H1 (cell line): ENCODE measurements around the gene HSD11B1. TPM values are rescaled to one million over a fixed set of nuclear protein-coding genes. Genes with fewer than 3 reads are reported as not detected.

ENCODE experiments used
- CTCF ChIA-PET: fragments of 300-600 bp; sonication (Branson Sonifier 250); formaldehyde crosslinking; loops from one replicate; lab custom pipeline; 2021; ENCODE audit not compliant: partially characterized antibody; lab: Charles Lee
- POLR2A ChIA-PET: fragments of 300-600 bp; sonication (Branson Sonifier 250); formaldehyde crosslinking; loops from one replicate; lab custom pipeline; 2021; ENCODE audit warnings: inconsistent platforms; ENCODE audit not compliant: partially characterized antibody; lab: Charles Lee
- DNase-seq, 2 experiments: peaks; one replicate each; pipeline versions ENCODE4 v3.0.0 to v3.0.0-alpha.2; 2010 to 2022; ENCODE audit warnings: low spot score in 2 of 2, low read depth in 1 of 2, mixed read lengths in 1 of 2
- FAIRE-seq: peaks from 2 replicates; lab custom pipeline; 2011; peaks lifted over from hg19 to GRCh38; lab: Jason Lieb, UNC
- H2AFZ ChIP-seq: 2 replicates; pipeline ENCODE4 v1.8.1; 2012; ENCODE audit warnings: low read length, inconsistent platforms
- H2AK5ac ChIP-seq: 2 replicates; pipeline ENCODE4 v1.6.1; 2013; ENCODE audit warnings: low read depth, low read length
- H2BK120ac ChIP-seq: replicated peaks from 2 replicates; pipeline ENCODE3; 2013; ENCODE audit warnings: low read depth, low read length, inconsistent platforms
- H2BK12ac ChIP-seq: 2 replicates; pipeline ENCODE4 v1.6.1; 2013; ENCODE audit warnings: low read depth, low read length
- H2BK15ac ChIP-seq: 2 replicates; pipeline ENCODE4 v1.6.1; 2013; ENCODE audit warnings: low read length
- H2BK20ac ChIP-seq: 2 replicates; pipeline ENCODE4 v1.6.1; 2013; ENCODE audit warnings: low read length
- H2BK5ac ChIP-seq: 2 replicates; pipeline ENCODE4 v1.6.1; 2013; ENCODE audit warnings: low read depth, low read length
- H3K14ac ChIP-seq: 2 replicates; pipeline ENCODE4 v1.6.1; 2013; ENCODE audit warnings: inconsistent platforms; ENCODE audit not compliant: insufficient read length
- H3K18ac ChIP-seq: 2 replicates; pipeline ENCODE4 v1.6.1; 2013; ENCODE audit warnings: low read length; ENCODE audit errors: extremely low read depth
- H3K23ac ChIP-seq: 2 replicates; pipeline ENCODE4 v1.6.1; 2013; ENCODE audit warnings: inconsistent platforms; ENCODE audit not compliant: insufficient read length
- H3K23me2 ChIP-seq: 2 replicates; pipeline ENCODE4 v1.6.1; 2013; ENCODE audit warnings: low read depth, low read length
- H3K27ac ChIP-seq: 2 replicates; pipeline ENCODE4 v1.6.1; 2011; ENCODE audit warnings: low read depth, low read length, inconsistent platforms
- H3K27me3 ChIP-seq, 4 experiments: replicated peaks in 1 of 4; 1 replicate in 1 of 4; 2 replicates in 3 of 4; pipeline versions ENCODE4 v1.6.1 to v1.8.1; 2011 to 2013; ENCODE audit warnings: low read length in 3 of 4, mild to moderate bottlenecking in 3 of 4, inconsistent platforms in 2 of 4, mixed read lengths in 2 of 4, moderate library complexity in 1 of 4; ENCODE audit not compliant: control insufficient read depth in 3 of 4, insufficient read depth in 3 of 4; ENCODE audit errors: extremely low read depth in 1 of 4
- H3K36me3 ChIP-seq, 4 experiments: 2 replicates each; pipeline versions ENCODE4 v1.6.1 to v1.8.1; 2011 to 2013; ENCODE audit warnings: mild to moderate bottlenecking in 4 of 4, low read length in 3 of 4, moderate library complexity in 2 of 4, control low read depth in 1 of 4, inconsistent platforms in 1 of 4; ENCODE audit not compliant: insufficient read depth in 4 of 4, control insufficient read depth in 2 of 4
- H3K4ac ChIP-seq: replicated peaks from 2 replicates; pipeline ENCODE3; 2013; ENCODE audit warnings: low read length, low read depth, mixed read lengths, inconsistent platforms; ENCODE audit not compliant: insufficient read length
- H3K4me1 ChIP-seq, 4 experiments: replicated peaks in 1 of 4; 1 replicate in 1 of 4; 2 replicates in 3 of 4; pipeline versions ENCODE4 v1.6.1 to v1.8.1; 2011 to 2013; ENCODE audit warnings: low read length in 3 of 4, inconsistent platforms in 2 of 4, mixed read lengths in 1 of 4; ENCODE audit not compliant: insufficient read depth in 4 of 4, control insufficient read depth in 3 of 4
- H3K4me2 ChIP-seq, 2 experiments: 2 replicates each; pipeline versions ENCODE4 v1.6.1 to v1.8.1; 2011 to 2013; ENCODE audit warnings: low read depth in 2 of 2, low read length in 2 of 2, control low read depth in 1 of 2, inconsistent platforms in 1 of 2, mild to moderate bottlenecking in 1 of 2; ENCODE audit not compliant: insufficient read depth in 1 of 2
- H3K4me3 ChIP-seq, 4 experiments: fragments of 200-600, 300-600 bp in 1 of 4; sonication (generic), shearing (Covaris generic), sonication (Bioruptor Twin) in 1 of 4; 2 replicates each; pipeline versions ENCODE4 v1.5.1 to v1.8.1; 2011 to 2016; ENCODE audit warnings: low read length in 4 of 4, low read depth in 3 of 4, control low read depth in 2 of 4, inconsistent platforms in 2 of 4, mild to moderate bottlenecking in 2 of 4, mixed read lengths in 1 of 4, moderate library complexity in 1 of 4; ENCODE audit not compliant: insufficient read depth in 2 of 4; ENCODE audit errors: extremely low read depth in 1 of 4
- H3K56ac ChIP-seq: replicated peaks from 2 replicates; pipeline ENCODE3; 2013; ENCODE audit warnings: low read depth, mild to moderate bottlenecking, mixed read lengths, low read length, inconsistent platforms; ENCODE audit not compliant: insufficient read length
- H3K79me1 ChIP-seq: 2 replicates; pipeline ENCODE4 v1.6.1; 2013; ENCODE audit warnings: low read depth, low read length, control low read depth
- H3K79me2 ChIP-seq, 2 experiments: 2 replicates each; pipeline versions ENCODE4 v1.6.1 to v1.8.1; 2012 to 2013; ENCODE audit warnings: low read length in 2 of 2, mild to moderate bottlenecking in 2 of 2, inconsistent platforms in 1 of 2; ENCODE audit not compliant: insufficient read depth in 2 of 2, control insufficient read depth in 1 of 2
- H3K9ac ChIP-seq, 4 experiments: replicated peaks in 1 of 4; 1 replicate in 1 of 4; 2 replicates in 3 of 4; pipeline versions ENCODE4 v1.6.1 to v1.8.1; 2011 to 2013; ENCODE audit warnings: low read depth in 3 of 4, low read length in 3 of 4, control low read depth in 2 of 4, mild to moderate bottlenecking in 2 of 4, moderate library complexity in 2 of 4, inconsistent platforms in 1 of 4; ENCODE audit errors: extremely low read depth in 1 of 4
- H3K9me3 ChIP-seq, 2 experiments: 2 replicates each; pipeline versions ENCODE4 v1.6.1 to v1.8.1; 2012 to 2013; ENCODE audit warnings: mild to moderate bottlenecking in 2 of 2, moderate library complexity in 2 of 2, control low read depth in 1 of 2, inconsistent platforms in 1 of 2, low read depth in 1 of 2, low read length in 1 of 2, mixed read lengths in 1 of 2; ENCODE audit not compliant: insufficient read depth in 2 of 2
- H4K20me1 ChIP-seq, 2 experiments: replicated peaks in 1 of 2; 2 replicates each; pipeline versions ENCODE3 to v1.8.1; 2011 to 2013; ENCODE audit warnings: inconsistent platforms in 2 of 2, low read length in 2 of 2, mild to moderate bottlenecking in 1 of 2; ENCODE audit not compliant: insufficient read depth in 2 of 2, control insufficient read depth in 1 of 2
- H4K5ac ChIP-seq: 2 replicates; pipeline ENCODE4 v1.6.1; 2013; ENCODE audit warnings: low read length, low read depth, mixed read lengths, inconsistent platforms; ENCODE audit not compliant: insufficient read length
- H4K8ac ChIP-seq: 2 replicates; pipeline ENCODE4 v1.8.0; 2013; ENCODE audit warnings: mild to moderate bottlenecking, moderate library complexity, low read length, inconsistent platforms; ENCODE audit not compliant: insufficient read depth; ENCODE audit errors: extremely low read depth
- H4K91ac ChIP-seq: replicated peaks from 2 replicates; pipeline ENCODE3; 2013; ENCODE audit warnings: low read length, mixed read lengths, inconsistent platforms; ENCODE audit not compliant: insufficient read length
- ATF3 ChIP-seq: IDR thresholded peaks from 2 replicates; pipeline ENCODE4 v1.6.1; 2011; ENCODE audit warnings: low read depth, mild to moderate bottlenecking, low read length; ENCODE audit not compliant: insufficient read depth
- BCL11A ChIP-seq, 2 experiments: IDR thresholded peaks; one replicate each; pipeline ENCODE4 v1.6.1; 2011; ENCODE audit warnings: low read depth in 2 of 2, low read length in 2 of 2, mild to moderate bottlenecking in 2 of 2
- CBX8 ChIP-seq: fragments of 300-800, 300-1000 bp; sonication (generic); IDR thresholded peaks from 2 replicates; pipeline ENCODE4 v1.7.1; 2016; ENCODE audit warnings: low read depth, low read length, borderline replicate concordance
- CEBPB ChIP-seq: IDR thresholded peaks from 2 replicates; pipeline ENCODE4 v1.6.1; 2012; ENCODE audit warnings: low read depth, low read length
- EP300 ChIP-seq, 2 experiments: IDR thresholded peaks; 1 replicate in 1 of 2; 2 replicates in 1 of 2; pipeline ENCODE4 v1.6.1; 2011 to 2012; ENCODE audit warnings: low read depth in 2 of 2, low read length in 2 of 2, mild to moderate bottlenecking in 2 of 2, borderline replicate concordance in 1 of 2, inconsistent platforms in 1 of 2, moderate library complexity in 1 of 2
- EZH2 ChIP-seq: fragments of 200-600 bp; sonication (generic); IDR thresholded peaks from 2 replicates; pipeline ENCODE4 v1.7.1; 2012; ENCODE audit warnings: low read depth, mild to moderate bottlenecking, moderate library complexity, low read length, inconsistent platforms; ENCODE audit not compliant: severe bottlenecking
- HDAC2 ChIP-seq, 2 experiments: fragments of 300-600 bp in 1 of 2; sonication (generic) in 1 of 2; IDR thresholded peaks; 2 replicates each; pipeline ENCODE4 v1.6.1; 2011 to 2012; ENCODE audit warnings: low read depth in 2 of 2, low read length in 2 of 2, mild to moderate bottlenecking in 2 of 2, moderate library complexity in 2 of 2, borderline replicate concordance in 1 of 2, inconsistent platforms in 1 of 2
- JUN ChIP-seq: IDR thresholded peaks from 2 replicates; pipeline ENCODE4 v1.6.1; 2011; ENCODE audit warnings: low read depth, mild to moderate bottlenecking, improper control_type of control experiment, low read length
- POLR2AphosphoS5 ChIP-seq: IDR thresholded peaks from 2 replicates; pipeline ENCODE4 v1.6.1; 2011; ENCODE audit warnings: low read depth, low read length
- RFX5 ChIP-seq: IDR thresholded peaks from 2 replicates; pipeline ENCODE4 v1.6.1; 2011; ENCODE audit warnings: low read depth, low read length, improper control_type of control experiment, borderline replicate concordance
- SIN3A ChIP-seq, 2 experiments: IDR thresholded peaks in 1 of 2; conservative IDR thresholded peaks in 1 of 2; 2 replicates each; pipeline ENCODE4 v1.6.1; 2011 to 2012; ENCODE audit warnings: low read length in 2 of 2, improper control_type of control experiment in 1 of 2, low read depth in 1 of 2, mild to moderate bottlenecking in 1 of 2
- SP2 ChIP-seq: IDR thresholded peaks from 2 replicates; pipeline ENCODE4 v1.6.1; 2012; ENCODE audit warnings: mild to moderate bottlenecking, low read length, inconsistent platforms
- TAF1 ChIP-seq: IDR thresholded peaks from 2 replicates; pipeline ENCODE4 v1.6.1; 2011; ENCODE audit warnings: mild to moderate bottlenecking, low read depth, low read length
- TBP ChIP-seq: IDR thresholded peaks from 2 replicates; pipeline ENCODE4 v1.6.1; 2011; ENCODE audit warnings: low read depth, low read length, improper control_type of control experiment
- WGBS, 2 experiments: shearing (Covaris generic) in 1 of 2; methylation state at CpG; one replicate each; pipeline versions ENCODE4 v1.1.6 to v1.1.7; 2013 to 2015; ENCODE audit warnings: low lambda C conversion rate in 2 of 2, mixed read lengths in 2 of 2, inconsistent platforms in 1 of 2, low coverage in 1 of 2, missing lambda C conversion rate in 1 of 2; ENCODE audit not compliant: insufficient replicate concordance in 2 of 2, insufficient coverage in 1 of 2, insufficient read length in 1 of 2; ENCODE audit errors: extremely low coverage in 1 of 2, missing lambda C conversion rate in 1 of 2; 5-methylcytosine and 5-hydroxymethylcytosine counted together
- polyA plus RNA-seq, 7 experiments: library from polyadenylated mRNA; depleted of rRNA in 3 of 7; stranded (reverse) in 5 of 7; unstranded in 2 of 7; fragments of >200 nt in 5 of 7; fragments of 200-250 nt in 2 of 7; gene quantifications; 1 replicate in 5 of 7; 2 replicates in 1 of 7; 4 replicates in 1 of 7; pipeline versions ENCODE4 v1.2.1 to v1.2.3, GENCODE V29; 2011 to 2013; ENCODE audit warnings: missing spikeins in 2 of 7, mixed read lengths in 2 of 7
- total RNA-seq: library from RNA; stranded (reverse); fragmentation: NEBNext Ultra II Directional; extraction: Animal tissue kit (Norgen Biotek cat#: 25700); gene quantifications from 2 replicates; pipeline ENCODE4 v1.2.1, GENCODE V29; 2021

HSD11B1 gene
- total and polyA plus RNA-seq, 2 of the 8 experiments (the other 6 are each of a cell fraction or from before 2014, with no cell fraction given): not detected

- no peak overlapping the region for H3K23ac ChIP-seq
- no peaks in the 10 kb centered on the region for H3K79me1 ChIP-seq
- no peak overlapping the region for H2BK12ac ChIP-seq
- no peaks in the 10 kb centered on the region for H3K36me3 ChIP-seq
- DNase-seq: no peak
- no peaks in the 10 kb centered on the region for H3K79me2 ChIP-seq
- H4K91ac ChIP-seq: no peak overlapping the region
- H3K9ac ChIP-seq: no peak overlapping the region
- H3K4me3 ChIP-seq: no peak overlapping the region
- H2BK5ac ChIP-seq: no peak overlapping the region
- H3K18ac ChIP-seq: no peak overlapping the region
- H3K56ac ChIP-seq: no peak overlapping the region
- peaks cover 0 to 1% (median 0%) of the 10 kb centered on the region in 4 experiments; a peak in 2 of 7 replicates for H3K27me3 ChIP-seq
- no peak overlapping the region for H3K14ac ChIP-seq
- ChIA-PET CTCF (interaction anchor here (0.9 to 1.6 kb wide), 3 partner anchors 16 to 93 kb away, joined by 3 read pairs; no protein-coding TSS in a partner anchor), POLR2A (no interaction called here)
- 93% methylated on average over 4 of the region's 4 CpGs; no CpG with 5 or more reads in 1 of the 2 experiments for WGBS, 2 experiments
- H3K4me1 ChIP-seq: no peaks in the 10 kb centered on the region
- H2BK120ac ChIP-seq: no peak overlapping the region
- H4K5ac ChIP-seq: no peak overlapping the region
- no peak overlapping the region for H2BK15ac ChIP-seq
- H3K4ac ChIP-seq: no peak overlapping the region
- H3K9me3 ChIP-seq: no peaks in the 10 kb centered on the region
- no peak for FAIRE-seq
- H3K4me2 ChIP-seq: no peak overlapping the region
- H2AK5ac ChIP-seq: no peak overlapping the region
- H3K23me2 ChIP-seq: no peaks in the 10 kb centered on the region
- no peak overlapping the region for H2AFZ ChIP-seq
- H3K27ac ChIP-seq: no peak overlapping the region
- H4K20me1 ChIP-seq: no peaks in the 10 kb centered on the region
- no peak overlapping the region for H2BK20ac ChIP-seq
- no peak overlapping the region for H4K8ac ChIP-seq
- TF ChIP-seq CBX8 (no peak), EP300 (IDR thresholded peaks at IDR 0.05; ENCODE audit: borderline replicate concordance in 1 of 2, low read depth in 2 of 2, low read length in 2 of 2) (no peak), EZH2 (no peak), RFX5 (no peak), POLR2AphosphoS5 (no peak), CEBPB (no peak), TBP (no peak), BCL11A (IDR thresholded peaks at IDR 0.05; ENCODE audit: low read depth in 2 of 2, low read length in 2 of 2) (no peak), JUN (no peak), TAF1 (no peak), SIN3A (conservative IDR thresholded peaks at IDR 0.05 in 1 of 2, IDR thresholded peaks at IDR 0.05 in 1 of 2; ENCODE audit: low read depth in 1 of 2, low read length in 2 of 2) (no peak), ATF3 (no peak), SP2 (no peak), HDAC2 (IDR thresholded peaks at IDR 0.05; ENCODE audit: borderline replicate concordance in 1 of 2, low read depth in 2 of 2, low read length in 2 of 2) (no peak)
Observed at GRCh38 chr1:209720326-209720725, 15.7 kb downstream of the HSD11B1 start.
